Panc1 (cell line): ENCODE data around the gene ITK. TPM values are rescaled to one million over a fixed set of nuclear protein-coding genes. Genes with fewer than 3 reads are reported as not detected.

Source experiments
- ATAC-seq: fragments of 200-7000 bp; cut with Tn5 transposase; 2 replicates; pipeline ENCODE4 v1.9.1; 2020; ENCODE audit warnings: mild to moderate bottlenecking, moderate library complexity
- BruUV-seq: library from RNA; stranded (reverse); fragments of 400-500 nt; replicated peaks from 2 replicates; lab custom pipeline; 2021; lab: Mats Ljungman, UMichigan
- CTCF ChIA-PET: fragments of 300-600 bp; sonication (Branson Sonifier 250); formaldehyde crosslinking; loops from one replicate; lab custom pipeline; 2022; ENCODE audit warnings: antibody characterized with exemption; lab: Charles Lee
- POLR2A ChIA-PET: fragments of 300-600 bp; sonication (Branson Sonifier 250); formaldehyde crosslinking; loops from one replicate; lab custom pipeline; 2022; ENCODE audit warnings: antibody characterized with exemption; lab: Charles Lee
- DNase-seq: peaks from one replicate; pipeline ENCODE4 v3.0.0-alpha.2; 2010; ENCODE audit warnings: low read depth, low spot score
- H3K27ac ChIP-seq: 2 replicates; pipeline ENCODE4 v1.5.1; 2011; ENCODE audit warnings: mild to moderate bottlenecking, low read length, inconsistent platforms
- H3K27me3 ChIP-seq: fragments of 200-500 bp; sonication (Bioruptor generic); 2 replicates; pipeline ENCODE4 v1.6.0; 2014; ENCODE audit warnings: low read length, inconsistent platforms; ENCODE audit not compliant: control insufficient read depth, insufficient read depth
- H3K36me3 ChIP-seq: fragments of 200-500 bp; sonication (Bioruptor generic); 2 replicates; pipeline ENCODE4 v1.5.1; 2014; ENCODE audit warnings: inconsistent platforms, mild to moderate bottlenecking, low read length, moderate library complexity; ENCODE audit not compliant: control insufficient read depth, insufficient read depth
- H3K4me1 ChIP-seq: 2 replicates; pipeline ENCODE4 v1.5.1; 2011; ENCODE audit warnings: inconsistent platforms, mild to moderate bottlenecking, low read length, moderate library complexity; ENCODE audit not compliant: control insufficient read depth, insufficient read depth
- H3K4me3 ChIP-seq, 2 experiments: 2 replicates each; pipeline ENCODE4 v1.5.1; 2011 to 2012; ENCODE audit warnings: low read depth in 2 of 2, low read length in 2 of 2, mild to moderate bottlenecking in 2 of 2, inconsistent platforms in 1 of 2, moderate library complexity in 1 of 2
- H3K9me3 ChIP-seq: fragments of 200-500 bp; sonication (Bioruptor generic); 2 replicates; pipeline ENCODE4 v1.5.1; 2014; ENCODE audit warnings: low read depth, mild to moderate bottlenecking, inconsistent platforms, low read length, moderate library complexity; ENCODE audit not compliant: control insufficient read depth, insufficient read depth
- CTCF ChIP-seq: fragments of 450-650 bp; IDR thresholded peaks from 2 replicates; pipeline ENCODE4 v1.5.1; 2017; ENCODE audit warnings: mild to moderate bottlenecking
- POLR2AphosphoS5 ChIP-seq: IDR thresholded peaks from 2 replicates; pipeline ENCODE4 v1.6.1; 2012; ENCODE audit warnings: mild to moderate bottlenecking, low read depth, low read length, moderate library complexity
- REST ChIP-seq, 2 experiments: IDR thresholded peaks; 2 replicates each; pipeline ENCODE4 v1.6.1; 2011 to 2012; ENCODE audit warnings: low read depth in 2 of 2, control low read depth in 1 of 2, low read length in 1 of 2, mild to moderate bottlenecking in 1 of 2, moderate library complexity in 1 of 2; ENCODE audit not compliant: insufficient read depth in 1 of 2
- SIN3A ChIP-seq: IDR thresholded peaks from 2 replicates; pipeline ENCODE4 v1.6.1; 2012; ENCODE audit warnings: low read depth, mild to moderate bottlenecking, low read length, moderate library complexity, borderline replicate concordance; ENCODE audit not compliant: insufficient read depth
- TCF7L2 ChIP-seq: IDR thresholded peaks from 2 replicates; pipeline ENCODE4 v1.6.1; 2011; ENCODE audit warnings: mild to moderate bottlenecking, low read depth, low read length, inconsistent platforms
- in situ Hi-C: cut with HindIII; loops from 2 replicates; pipeline ENCODE4 v1.10.0; 2016; ENCODE audit warnings: low sequenced_read_pairs, low pct_unique_long_range_greater_than_20kb
- intact Hi-C: fragments of 100-400 bp; cut with micrococcal nuclease; formaldehyde crosslinking; loops from one replicate; pipeline ENCODE4 v1.10.0; 2022; ENCODE audit not compliant: unreplicated experiment
- total RNA-seq: library from RNA; stranded (reverse); gene quantifications from one replicate; pipeline ENCODE4 v1.2.1, GENCODE V29; 2021; ENCODE audit not compliant: unreplicated experiment

Gene ITK
- total RNA-seq, 1 experiment from 2014 or later = 0.26 TPM

GRCh38 chr5:157267025-157267424, 86.4 kb downstream of the ITK start:
- ATAC-seq (no peak), DNase-seq (no peak)
- no TSS peak for BruUV-seq
- intact Hi-C loops = no loop called here
- ChIA-PET POLR2A (no interaction called here), CTCF (no interaction called here)
- Histone ChIP-seq H3K4me1 (no peaks in the 10 kb centered on the region), H3K27me3 (peaks cover 18% of the 10 kb centered on the region), H3K36me3 (no peaks in the 10 kb centered on the region; the same call in 1 of the 2 replicates), H3K9me3 (no peaks in the 10 kb centered on the region), H3K4me3 (no peak overlapping the region), H3K27ac (no peak overlapping the region)
- in situ Hi-C loops = no loop called here
- no peak for TF ChIP-seq SIN3A
- no peak for TF ChIP-seq TCF7L2
- no peak for TF ChIP-seq CTCF
- no peak for TF ChIP-seq POLR2AphosphoS5
- TF ChIP-seq REST (IDR thresholded peaks at IDR 0.05; ENCODE audit: insufficient read depth in 1 of 2, low read depth in 2 of 2, low read length in 1 of 2) = no peak

- intact Hi-C loops (no loop called here), in situ Hi-C loops (no loop called here)
- no peaks in the 10 kb centered on the region for H3K4me1 ChIP-seq
- H3K27ac ChIP-seq = no peak overlapping the region
- BruUV-seq = no TSS peak
- ChIA-PET POLR2A (no interaction called here), CTCF (no interaction called here)
- H3K4me3 ChIP-seq = no peak overlapping the region
- no peaks in the 10 kb centered on the region; the same call in 1 of the 2 replicates for H3K36me3 ChIP-seq
- DNase-seq = no peak
- no peak for ATAC-seq
- H3K27me3 ChIP-seq = peaks cover 16% of the 10 kb centered on the region
- no peaks in the 10 kb centered on the region for H3K9me3 ChIP-seq
- no peak for TF ChIP-seq CTCF
- TF ChIP-seq TCF7L2 = no peak
- no peak for TF ChIP-seq REST (IDR thresholded peaks at IDR 0.05; ENCODE audit: insufficient read depth in 1 of 2, low read depth in 2 of 2, low read length in 1 of 2)
- no peak for TF ChIP-seq POLR2AphosphoS5
- TF ChIP-seq SIN3A = no peak
These were observed 87.3 kb downstream of the ITK start for GRCh38 chr5:157267761-157268480.
